Neutrophil (primary cell): ENCODE results near the gene ARMC5.

ENCODE experiments used
- H3K27ac ChIP-seq: fragments of 200-600 bp; sonication (generic); 2 replicates; pipeline ENCODE4 v1.5.1; 2016; ENCODE audit warnings: mild to moderate bottlenecking, moderate library complexity
- H3K27me3 ChIP-seq: fragments of 200-600 bp; sonication (generic); 2 replicates; pipeline ENCODE4 v1.6.0; 2016; ENCODE audit warnings: mild to moderate bottlenecking
- H3K36me3 ChIP-seq: fragments of 200-600 bp; sonication (generic); 2 replicates; pipeline ENCODE4 v1.5.1; 2017
- H3K4me1 ChIP-seq, 2 experiments: fragments of 200-600 bp in 1 of 2; sonication (generic) in 1 of 2; 1 replicate in 1 of 2; 2 replicates in 1 of 2; pipeline versions ENCODE4 v1.5.1 to v1.6.1; 2013 to 2016; ENCODE audit warnings: low read depth in 1 of 2, low read length in 1 of 2, mild to moderate bottlenecking in 1 of 2, moderate library complexity in 1 of 2; ENCODE audit not compliant: control insufficient read depth in 1 of 2, insufficient read depth in 1 of 2
- H3K4me3 ChIP-seq, 2 experiments: fragments of 200-600 bp in 1 of 2; sonication (generic) in 1 of 2; 1 replicate in 1 of 2; 2 replicates in 1 of 2; pipeline ENCODE4 v1.5.1; 2013 to 2016; ENCODE audit warnings: low read depth in 1 of 2, low read length in 1 of 2, mild to moderate bottlenecking in 1 of 2, moderate library complexity in 1 of 2
- H3K9me3 ChIP-seq: fragments of 200-600 bp; sonication (generic); 2 replicates; pipeline ENCODE4 v1.5.1; 2016
- CTCF ChIP-seq: fragments of 200-600 bp; sonication (generic); IDR thresholded peaks from 2 replicates; pipeline ENCODE4 v1.5.1; 2016; ENCODE audit warnings: antibody characterized with exemption

The ARMC5 gene

GRCh38 chr16:31507929-31508705 is 48.8 kb downstream of the ARMC5 start, which contains the start of gene RUSF1:
TSS of gene RUSF1 (minus strand) at chr16:31508391. CDS start at chr16:31508373, 18 bp downstream.
- no peaks in the 10 kb centered on the region for H3K9me3 ChIP-seq
- no peaks in the 10 kb centered on the region for H3K27me3 ChIP-seq
- no peak for TF ChIP-seq CTCF
- no peaks in the 10 kb centered on the region for H3K36me3 ChIP-seq
- peak within 1 kb of the TSS; percentile 80 for H3K4me3 ChIP-seq
- H3K4me1 ChIP-seq, result peaks cover 15 to 20% of the 10 kb centered on the region in 2 experiments
- peak within 1 kb of the TSS; percentile 75 for H3K27ac ChIP-seq

GRCh38 chr16:31508706-31509195 is 49.5 kb downstream of the ARMC5 start:
- H3K9me3 ChIP-seq, result no peaks in the 10 kb centered on the region
- H3K36me3 ChIP-seq, result no peaks in the 10 kb centered on the region
- peak overlapping the region; percentile 75 for H3K27ac ChIP-seq
- TF ChIP-seq CTCF, result no peak
- peak overlapping the region; percentile 80 for H3K4me3 ChIP-seq
- peaks cover 15 to 20% of the 10 kb centered on the region in 2 experiments for H3K4me1 ChIP-seq
- no peaks in the 10 kb centered on the region for H3K27me3 ChIP-seq

- TF ChIP-seq CTCF, result no peak
- no peak overlapping the region for H3K4me3 ChIP-seq
- H3K36me3 ChIP-seq, result no peaks in the 10 kb centered on the region
- H3K4me1 ChIP-seq, result peaks cover 5 to 9% of the 10 kb centered on the region in 2 experiments
- no peaks in the 10 kb centered on the region for H3K9me3 ChIP-seq
- H3K27me3 ChIP-seq, result peaks cover 3% of the 10 kb centered on the region
- no peak overlapping the region for H3K27ac ChIP-seq
These were observed 53.8 kb downstream of the ARMC5 start for GRCh38 chr16:31513126-31513525.

GRCh38 chr16:31513884-31514283 is 54.6 kb downstream of the ARMC5 start:
- Histone ChIP-seq H3K9me3 (no peaks in the 10 kb centered on the region), H3K4me1 (peaks cover 2 to 3% of the 10 kb centered on the region in 2 experiments), H3K27ac (no peak overlapping the region), H3K4me3 (no peak overlapping the region), H3K27me3 (peaks cover 3% of the 10 kb centered on the region), H3K36me3 (no peaks in the 10 kb centered on the region)
- no peak for TF ChIP-seq CTCF
